Endothelial cell of umbilical vein (primary cell): ENCODE data around the gene C22orf23. TPM values are rescaled to one million over a fixed set of nuclear protein-coding genes. Genes with fewer than 3 reads are reported as not detected.

Experiments used
- BruUV-seq: library from RNA; stranded (reverse); fragments of 400-500 nt; replicated peaks from 2 replicates; lab custom pipeline; 2021; lab: Mats Ljungman, UMichigan
- CTCF ChIA-PET: fragments of 300-600, 350-600 bp; sonication (Branson Sonifier 250); formaldehyde crosslinking; loops from one replicate; lab custom pipeline; 2021; ENCODE audit warnings: antibody characterized with exemption, inconsistent platforms; lab: Charles Lee
- POLR2A ChIA-PET: fragments of 300-600, 350-600 bp; sonication (Branson Sonifier 250); formaldehyde crosslinking; loops from one replicate; lab custom pipeline; 2021; ENCODE audit warnings: antibody characterized with exemption, inconsistent platforms; lab: Charles Lee
- DNase-seq: peaks from one replicate; pipeline ENCODE4 v3.0.0-alpha.2; 2011; ENCODE audit warnings: low read depth, low spot score
- FAIRE-seq: peaks from 2 replicates; lab custom pipeline; 2011; peaks lifted over from hg19 to GRCh38; lab: Jason Lieb, UNC
- H2AFZ ChIP-seq: 2 replicates; pipeline ENCODE4 v1.6.0; 2012; ENCODE audit warnings: low read depth, low read length, control low read depth, inconsistent platforms
- H3K27ac ChIP-seq: 2 replicates; pipeline ENCODE4 v1.5.1; 2011; ENCODE audit warnings: low read depth, mild to moderate bottlenecking, control low read depth, low read length, moderate library complexity; ENCODE audit not compliant: insufficient read depth
- H3K27me3 ChIP-seq, 2 experiments: 2 replicates each; pipeline versions ENCODE4 v1.6.0 to v1.6.1; 2011; ENCODE audit warnings: low read length in 2 of 2, mixed read lengths in 1 of 2; ENCODE audit not compliant: control insufficient read depth in 2 of 2, insufficient read depth in 2 of 2
- H3K36me3 ChIP-seq, 2 experiments: 2 replicates in 1 of 2; 3 replicates in 1 of 2; pipeline ENCODE4 v1.5.1; 2011; ENCODE audit warnings: low read length in 2 of 2, mild to moderate bottlenecking in 1 of 2, moderate library complexity in 1 of 2; ENCODE audit not compliant: control insufficient read depth in 2 of 2, insufficient read depth in 2 of 2; ENCODE audit errors: extremely low read depth in 1 of 2
- H3K4me1 ChIP-seq: 3 replicates; pipeline ENCODE4 v1.5.1; 2011; ENCODE audit warnings: mild to moderate bottlenecking, low read length; ENCODE audit not compliant: control insufficient read depth, insufficient read depth; ENCODE audit errors: extremely low read depth
- H3K4me2 ChIP-seq: 2 replicates; pipeline ENCODE4 v1.6.1; 2011; ENCODE audit warnings: low read length, control low read depth, mixed read lengths; ENCODE audit not compliant: insufficient read depth
- H3K4me3 ChIP-seq, 3 experiments: fragments of 200-600 bp in 1 of 3; sonication (generic), shearing (Covaris generic) in 1 of 3; replicated peaks in 1 of 3; 2 replicates each; pipeline ENCODE4 v1.5.1; 2011 to 2016; ENCODE audit warnings: control low read depth in 3 of 3, low read length in 3 of 3, mild to moderate bottlenecking in 2 of 3, inconsistent platforms in 1 of 3, low read depth in 1 of 3, moderate library complexity in 1 of 3; ENCODE audit not compliant: insufficient read depth in 1 of 3
- H3K79me2 ChIP-seq: 2 replicates; pipeline ENCODE4 v1.6.0; 2012; ENCODE audit warnings: low read length, inconsistent platforms; ENCODE audit not compliant: control insufficient read depth, insufficient read depth
- H3K9ac ChIP-seq: replicated peaks from 2 replicates; pipeline ENCODE3; 2011; ENCODE audit warnings: low read length, control low read depth; ENCODE audit not compliant: insufficient read depth; ENCODE audit errors: extremely low read depth
- H3K9me1 ChIP-seq: replicated peaks from 3 replicates; pipeline ENCODE4 v1.6.0; 2011; ENCODE audit warnings: mild to moderate bottlenecking, low read length; ENCODE audit not compliant: control insufficient read depth, insufficient read depth; ENCODE audit errors: extremely low read depth
- H3K9me3 ChIP-seq: replicated peaks from 2 replicates; pipeline ENCODE4 v1.5.1; 2012; ENCODE audit warnings: low read length, inconsistent platforms; ENCODE audit not compliant: control insufficient read depth, insufficient read depth
- H4K20me1 ChIP-seq: replicated peaks from 2 replicates; pipeline ENCODE3; 2011; ENCODE audit warnings: mild to moderate bottlenecking, low read length; ENCODE audit not compliant: control insufficient read depth, insufficient read depth; ENCODE audit errors: extremely low read depth
- EZH2 ChIP-seq: IDR thresholded peaks from 2 replicates; pipeline ENCODE4 v1.6.1; 2012; ENCODE audit warnings: borderline replicate concordance, low read depth, mild to moderate bottlenecking, moderate library complexity, low read length, inconsistent platforms; ENCODE audit not compliant: severe bottlenecking
- FOS ChIP-seq: IDR thresholded peaks from 2 replicates; pipeline ENCODE4 v1.6.1; 2011; ENCODE audit warnings: mild to moderate bottlenecking, low read length, moderate library complexity, borderline replicate concordance; ENCODE audit not compliant: insufficient read depth
- GATA2 ChIP-seq: IDR thresholded peaks from 2 replicates; pipeline ENCODE4 v1.7.0; 2011; ENCODE audit warnings: low read depth, mild to moderate bottlenecking, moderate library complexity, mixed read lengths, low read length; ENCODE audit not compliant: insufficient read length, insufficient read depth
- JUN ChIP-seq: IDR thresholded peaks from 2 replicates; pipeline ENCODE4 v1.6.1; 2011; ENCODE audit warnings: borderline replicate concordance, low read depth; ENCODE audit not compliant: insufficient read length, insufficient read depth
- MYC ChIP-seq: IDR thresholded peaks from one replicate; pipeline ENCODE4 v1.6.1; 2011; ENCODE audit warnings: mild to moderate bottlenecking, low read depth, low read length
- POLR2A ChIP-seq: IDR thresholded peaks from 2 replicates; pipeline ENCODE4 v1.6.1; 2012; ENCODE audit warnings: low read depth, mild to moderate bottlenecking, control low read depth, low read length
- POLR2AphosphoS5 ChIP-seq: IDR thresholded peaks from 2 replicates; pipeline ENCODE4 v1.6.1; 2012; ENCODE audit warnings: low read depth, mild to moderate bottlenecking, control low read depth, low read length, moderate library complexity; ENCODE audit not compliant: insufficient read depth
- dilution Hi-C: fragments of 300-500 bp; cut with MboI; formaldehyde crosslinking; loops from one replicate; pipeline ENCODE4 v1.15.0; 2019; ENCODE audit warnings: low sequenced_read_pairs; ENCODE audit not compliant: extremely low pct_ligation_motif_present
- intact Hi-C: fragments of 100-400 bp; cut with micrococcal nuclease; formaldehyde crosslinking; loops from one replicate; pipeline ENCODE4 v1.10.0; 2022
- polyA plus RNA-seq, 4 experiments: library from polyadenylated mRNA; depleted of rRNA in 3 of 4; stranded (reverse) in 3 of 4; unstranded in 1 of 4; fragments of >200 nt; gene quantifications; 2 replicates each; pipeline versions ENCODE4 v1.2.1 to v1.2.3, GENCODE V29; 2011 to 2012; ENCODE audit warnings: missing spikeins in 1 of 4
- total RNA-seq: library from RNA; stranded (reverse); gene quantifications from 2 replicates; pipeline ENCODE4 v1.2.3, GENCODE V29; 2021
- TF ChIP-seq, protein P1 (sequence below): IDR thresholded peaks from 2 replicates; pipeline ENCODE4 v1.6.1; 2011; ENCODE audit not compliant: insufficient read depth, insufficient read length
- TF ChIP-seq, protein P2 (sequence below), 2 donors: IDR thresholded peaks; 1 replicate in 1 of 2; 2 replicates in 1 of 2; pipeline ENCODE4 v1.5.1; 2011; ENCODE audit warnings: low read length in 2 of 2, mild to moderate bottlenecking in 2 of 2, moderate library complexity in 2 of 2, control low read depth in 1 of 2, inconsistent platforms in 1 of 2, low read depth in 1 of 2; ENCODE audit not compliant: insufficient read depth in 1 of 2; ENCODE audit errors: extremely low read depth in 1 of 2

The C22orf23 gene
- total and polyA plus RNA-seq, 2 donors (not counting 3 experiments of a cell fraction or from before 2014, with no cell fraction given): 0.23 to 0.44 TPM

DNA sequence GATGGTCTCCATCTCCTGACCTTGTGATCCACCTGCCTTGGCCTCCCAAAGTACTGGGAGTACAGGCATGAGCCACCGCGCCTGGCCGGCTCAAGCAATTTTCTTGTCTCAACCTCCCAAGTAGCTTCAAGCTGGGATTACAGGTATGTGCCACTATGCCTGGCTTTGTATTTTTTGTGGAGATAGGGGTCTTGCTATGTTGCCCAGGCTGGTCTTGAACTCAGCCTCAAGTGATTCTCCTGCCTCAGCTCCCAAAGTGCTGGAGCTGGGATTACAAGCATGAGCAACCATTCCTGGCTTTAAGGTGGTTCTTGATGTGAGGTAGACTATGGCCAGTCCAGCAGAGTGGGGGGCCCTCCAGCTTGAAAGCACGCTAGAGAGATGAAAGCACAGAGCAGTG, 7.7 kb upstream of the C22orf23 start:
- no peak overlapping the region for H3K4me3 ChIP-seq
- ChIA-PET POLR2A (no interaction called here), CTCF (no interaction called here)
- no peaks in the 10 kb centered on the region for H3K4me1 ChIP-seq
- peaks cover 1% of the 10 kb centered on the region for H3K79me2 ChIP-seq
- dilution Hi-C loops (no loop called here), intact Hi-C loops (no loop called here)
- H3K27me3 ChIP-seq: no peaks in the 10 kb centered on the region
- no peak overlapping the region for H3K4me2 ChIP-seq
- no peaks in the 10 kb centered on the region for H4K20me1 ChIP-seq
- H2AFZ ChIP-seq: no peak overlapping the region
- no peaks in the 10 kb centered on the region for H3K9me1 ChIP-seq
- FAIRE-seq (no peak), DNase-seq (no peak)
- peaks cover 12 to 38% of the 10 kb centered on the region in 2 experiments for H3K36me3 ChIP-seq
- H3K27ac ChIP-seq: no peak overlapping the region
- no peaks in the 10 kb centered on the region for H3K9me3 ChIP-seq
- TF ChIP-seq JUN: no peak
- TF ChIP-seq, protein P1, sequence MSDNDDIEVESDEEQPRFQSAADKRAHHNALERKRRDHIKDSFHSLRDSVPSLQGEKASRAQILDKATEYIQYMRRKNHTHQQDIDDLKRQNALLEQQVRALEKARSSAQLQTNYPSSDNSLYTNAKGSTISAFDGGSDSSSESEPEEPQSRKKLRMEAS: no peak
- no peak for TF ChIP-seq MYC
- no peak for TF ChIP-seq FOS
- TF ChIP-seq, protein P2, sequence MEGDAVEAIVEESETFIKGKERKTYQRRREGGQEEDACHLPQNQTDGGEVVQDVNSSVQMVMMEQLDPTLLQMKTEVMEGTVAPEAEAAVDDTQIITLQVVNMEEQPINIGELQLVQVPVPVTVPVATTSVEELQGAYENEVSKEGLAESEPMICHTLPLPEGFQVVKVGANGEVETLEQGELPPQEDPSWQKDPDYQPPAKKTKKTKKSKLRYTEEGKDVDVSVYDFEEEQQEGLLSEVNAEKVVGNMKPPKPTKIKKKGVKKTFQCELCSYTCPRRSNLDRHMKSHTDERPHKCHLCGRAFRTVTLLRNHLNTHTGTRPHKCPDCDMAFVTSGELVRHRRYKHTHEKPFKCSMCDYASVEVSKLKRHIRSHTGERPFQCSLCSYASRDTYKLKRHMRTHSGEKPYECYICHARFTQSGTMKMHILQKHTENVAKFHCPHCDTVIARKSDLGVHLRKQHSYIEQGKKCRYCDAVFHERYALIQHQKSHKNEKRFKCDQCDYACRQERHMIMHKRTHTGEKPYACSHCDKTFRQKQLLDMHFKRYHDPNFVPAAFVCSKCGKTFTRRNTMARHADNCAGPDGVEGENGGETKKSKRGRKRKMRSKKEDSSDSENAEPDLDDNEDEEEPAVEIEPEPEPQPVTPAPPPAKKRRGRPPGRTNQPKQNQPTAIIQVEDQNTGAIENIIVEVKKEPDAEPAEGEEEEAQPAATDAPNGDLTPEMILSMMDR (IDR thresholded peaks at IDR 0.05; ENCODE audit: extremely low read depth in 1 of 2, insufficient read depth in 1 of 2, low read depth in 1 of 2, low read length in 2 of 2): no peak
- TF ChIP-seq POLR2A: no peak
- TF ChIP-seq GATA2: no peak
- no peak for TF ChIP-seq POLR2AphosphoS5
- no peak for TF ChIP-seq EZH2
- BruUV-seq: no TSS peak
- H3K9ac ChIP-seq: no peak overlapping the region
